Right ventricle myocardium inferior (tissue), 1 donor: ENCODE results near the gene CEPT1. TPM values are rescaled to one million over a fixed set of nuclear protein-coding genes. Genes with fewer than 3 reads are reported as not detected.
"Not testable (repeated sequence)": the region's sequence is repeated elsewhere in the genome, so short reads cannot be mapped to it uniquely, and the experiment has no call there.

Experiments used
- ATAC-seq: fragments of 200-7000 bp; cut with Tn5 transposase; one replicate; pipeline ENCODE4 v1.9.1; 2020; ENCODE audit warnings: mild to moderate bottlenecking, moderate library complexity
- DNase-seq: peaks from one replicate; pipeline ENCODE4 v3.0.0; 2021; ENCODE audit errors: missing footprints
- intact Hi-C: fragments of 100-400 bp; cut with DNase I; formaldehyde crosslinking; loops from one replicate; pipeline ENCODE4 v1.11.0; 2022
- total RNA-seq: library from RNA; stranded (reverse); fragmentation: NEBNext Ultra II Directional; extraction: Animal tissue kit (Norgen Biotek cat#: 25700); gene quantifications from one replicate; pipeline ENCODE4 v1.2.1, GENCODE V29; 2021
- donor health status: DM: no; HTN: yes; CAD: no; lungs with severe emphysema.

Gene CEPT1
- total RNA-seq, 1 donor from 2014 or later, result 15.5 TPM

GRCh38 chr1:111202707-111203623 is 62.9 kb downstream of the CEPT1 start:
- ATAC-seq (no peak), DNase-seq (no peak)
- intact Hi-C loops, result no loop called here

GRCh38 chr1:111203681-111204200 is 63.7 kb downstream of the CEPT1 start:
- intact Hi-C loops, result no loop called here
- DNase-seq (peak; percentile 93), ATAC-seq (peak; percentile 58)

- peak; percentile 83 for DNase-seq
- intact Hi-C loops, result no loop called here
- ATAC-seq, result peak; percentile 72
Observed at GRCh38 chr1:111204201-111204982, 64.4 kb downstream of the CEPT1 start.

- ATAC-seq, result no peak
- no peak for DNase-seq
- intact Hi-C loops, result no loop called here
Observed at GRCh38 chr1:111204983-111205713, 65.1 kb downstream of the CEPT1 start.

GRCh38 chr1:111205714-111206050 is 65.7 kb downstream of the CEPT1 start:
- ATAC-seq (no peak), DNase-seq (no peak)
- intact Hi-C loops, result no loop called here

- ATAC-seq, result no peak
- DNase-seq, result no peak
- intact Hi-C loops, result no loop called here
Observed at GRCh38 chr1:111208921-111209320, 68.9 kb downstream of the CEPT1 start.

- DNase-seq (no peak), ATAC-seq (no peak)
- intact Hi-C loops, result no loop called here
Observed at GRCh38 chr1:111209622-111210021, 69.6 kb downstream of the CEPT1 start.

GRCh38 chr1:111211921-111212320 is 71.9 kb downstream of the CEPT1 start:
- no peak for DNase-seq
- ATAC-seq, result no peak
- intact Hi-C loops, result no loop called here

- intact Hi-C loops, result no loop called here
- no peak for DNase-seq
Observed at GRCh38 chr1:111212634-111213335, 72.8 kb downstream of the CEPT1 start.

GRCh38 chr1:111213412-111213811 is 73.4 kb downstream of the CEPT1 start:
- ATAC-seq (no peak), DNase-seq (no peak)
- intact Hi-C loops, result no loop called here

More at GRCh38 chr1:111212634-111213335, 72.8 kb downstream of the CEPT1 start:
- ATAC-seq, result no peak

- intact Hi-C loops, result no loop called here
- ATAC-seq (no peak), DNase-seq (no peak)
Observed at GRCh38 chr1:111214074-111214801, 74.2 kb downstream of the CEPT1 start.

GRCh38 chr1:111214884-111215283 is 74.9 kb downstream of the CEPT1 start:
- intact Hi-C loops, result no loop called here
- ATAC-seq (no peak), DNase-seq (no peak)

- DNase-seq, ATAC-seq, intact Hi-C loops: not testable (repeated sequence)
Observed at GRCh38 chr1:111215285-111215684, 75.3 kb downstream of the CEPT1 start.

GRCh38 chr1:111216751-111217150 is 76.7 kb downstream of the CEPT1 start:
- DNase-seq, result no peak
- intact Hi-C loops, result no loop called here
- no peak for ATAC-seq

- DNase-seq, result no peak
- ATAC-seq, result no peak
Observed at GRCh38 chr1:111217183-111217910, 77.3 kb downstream of the CEPT1 start.

GRCh38 chr1:111218701-111219556 is 78.9 kb downstream of the CEPT1 start:
- intact Hi-C loops, result no loop called here
- no peak for ATAC-seq
- no peak for DNase-seq

More at GRCh38 chr1:111217183-111217910, 77.3 kb downstream of the CEPT1 start:
- intact Hi-C loops, result no loop called here
